Activated T-cell treated with anti-CD3 and anti-CD28 coated beads, Interleukin-2, amount 50 U/mL, for 4 hours (primary cell): ENCODE data around the gene SCCPDH. TPM values are rescaled to one million over a fixed set of nuclear protein-coding genes. Genes with fewer than 3 reads are reported as not detected.

Source experiments
- ATAC-seq, 2 donors: fragments of 200-7000 bp; cut with Tn5 transposase; one replicate each; pipeline ENCODE4 v1.10.0; 2021
- DNase-seq: peaks from one replicate; pipeline ENCODE4 v3.0.0-alpha.2; 2020
- H3K27me3 Mint-ChIP-seq: one replicate; pipeline ENCODE4 v1.8.0; 2021; ENCODE audit warnings: low read depth, mixed read lengths
- H3K36me3 Mint-ChIP-seq: one replicate; pipeline ENCODE4 v1.8.0; 2022; ENCODE audit warnings: mixed read lengths; ENCODE audit not compliant: insufficient read depth
- H3K4me1 Mint-ChIP-seq: one replicate; pipeline ENCODE4 v1.8.0; 2021; ENCODE audit warnings: low read depth, mixed read lengths
- H3K4me3 Mint-ChIP-seq: one replicate; pipeline ENCODE4 v1.8.0; 2021; ENCODE audit warnings: mild to moderate bottlenecking, moderate library complexity, mixed read lengths
- H3K9me3 Mint-ChIP-seq: one replicate; pipeline ENCODE4 v1.8.0; 2021; ENCODE audit warnings: mixed read lengths
- total RNA-seq, 3 donors: library from RNA; stranded (reverse); gene quantifications; one replicate each; pipeline ENCODE4 v1.2.1, GENCODE V29; 2021

The SCCPDH gene
- total RNA-seq, 3 donors from 2014 or later: 17.6 to 27.0 (median 17.7) TPM

- H3K4me3 Mint-ChIP-seq: no peak overlapping the region
- H3K4me1 Mint-ChIP-seq: peaks cover 8% of the 10 kb centered on the region
- ATAC-seq: no peak
- no peaks in the 10 kb centered on the region for H3K9me3 Mint-ChIP-seq
- no peak for DNase-seq
- no peaks in the 10 kb centered on the region for H3K27me3 Mint-ChIP-seq
- peaks cover 2% of the 10 kb centered on the region for H3K36me3 Mint-ChIP-seq
Measured at GRCh38 chr1:246778663-246779062, 54.5 kb downstream of the SCCPDH start.

DNA sequence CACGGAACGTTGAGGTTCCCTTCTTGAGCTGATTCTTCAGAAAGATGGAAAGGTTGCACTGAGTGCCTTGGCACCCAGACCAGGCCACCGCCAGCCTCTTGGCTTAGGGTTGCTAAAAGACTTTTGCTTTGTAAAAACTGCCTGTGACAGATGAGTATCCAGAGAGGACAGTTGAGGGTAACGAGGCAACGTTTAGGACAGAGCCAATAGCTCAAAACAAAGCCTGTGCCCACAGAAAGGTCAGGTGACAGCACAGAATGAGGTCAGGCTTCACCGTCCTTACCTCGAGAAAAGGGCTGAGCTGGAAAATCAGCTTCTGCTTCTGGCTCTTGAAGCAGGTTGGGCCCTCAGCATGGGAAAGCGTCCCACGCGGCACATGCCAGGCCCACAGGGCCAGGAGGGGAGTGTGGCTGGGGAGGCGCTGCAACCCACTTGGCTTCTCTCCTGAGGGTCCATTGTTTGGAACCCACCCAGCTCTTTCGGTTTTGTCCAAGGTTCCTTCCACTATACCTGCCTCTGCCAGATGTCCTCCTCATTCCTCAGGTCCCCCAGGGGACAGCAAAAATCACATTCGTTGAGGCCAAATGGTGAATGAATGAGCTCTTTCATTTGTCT lies 55.5 kb downstream of the SCCPDH start:
- DNase-seq (no peak), ATAC-seq (no peak)
- no peaks in the 10 kb centered on the region for H3K9me3 Mint-ChIP-seq
- peaks cover 2% of the 10 kb centered on the region for H3K36me3 Mint-ChIP-seq
- H3K27me3 Mint-ChIP-seq: no peaks in the 10 kb centered on the region
- peaks cover 11% of the 10 kb centered on the region for H3K4me1 Mint-ChIP-seq
- no peak overlapping the region for H3K4me3 Mint-ChIP-seq

- Mint-ChIP-seq H3K36me3 (peaks cover 2% of the 10 kb centered on the region), H3K27me3 (no peaks in the 10 kb centered on the region), H3K4me1 (peaks cover 15% of the 10 kb centered on the region), H3K4me3 (no peak overlapping the region), H3K9me3 (no peaks in the 10 kb centered on the region)
- DNase-seq (no peak), ATAC-seq (no peak)
Measured at GRCh38 chr1:246780264-246780663, 56.1 kb downstream of the SCCPDH start.

- H3K36me3 Mint-ChIP-seq: peaks cover 2% of the 10 kb centered on the region
- no peak for DNase-seq
- H3K4me1 Mint-ChIP-seq: peaks cover 15% of the 10 kb centered on the region
- H3K27me3 Mint-ChIP-seq: no peaks in the 10 kb centered on the region
- H3K4me3 Mint-ChIP-seq: no peak overlapping the region
- no peak for ATAC-seq
- H3K9me3 Mint-ChIP-seq: no peaks in the 10 kb centered on the region
Measured at GRCh38 chr1:246781212-246781611, 57.0 kb downstream of the SCCPDH start.

- H3K27me3 Mint-ChIP-seq: no peaks in the 10 kb centered on the region
- no peaks in the 10 kb centered on the region for H3K36me3 Mint-ChIP-seq
- ATAC-seq (peak in 1 of 2 donors; percentile 18), DNase-seq (no peak)
- H3K9me3 Mint-ChIP-seq: no peaks in the 10 kb centered on the region
- H3K4me3 Mint-ChIP-seq: no peak overlapping the region
- peaks cover 15% of the 10 kb centered on the region for H3K4me1 Mint-ChIP-seq
Measured at GRCh38 chr1:246782120-246782900, 58.1 kb downstream of the SCCPDH start.

DNA sequence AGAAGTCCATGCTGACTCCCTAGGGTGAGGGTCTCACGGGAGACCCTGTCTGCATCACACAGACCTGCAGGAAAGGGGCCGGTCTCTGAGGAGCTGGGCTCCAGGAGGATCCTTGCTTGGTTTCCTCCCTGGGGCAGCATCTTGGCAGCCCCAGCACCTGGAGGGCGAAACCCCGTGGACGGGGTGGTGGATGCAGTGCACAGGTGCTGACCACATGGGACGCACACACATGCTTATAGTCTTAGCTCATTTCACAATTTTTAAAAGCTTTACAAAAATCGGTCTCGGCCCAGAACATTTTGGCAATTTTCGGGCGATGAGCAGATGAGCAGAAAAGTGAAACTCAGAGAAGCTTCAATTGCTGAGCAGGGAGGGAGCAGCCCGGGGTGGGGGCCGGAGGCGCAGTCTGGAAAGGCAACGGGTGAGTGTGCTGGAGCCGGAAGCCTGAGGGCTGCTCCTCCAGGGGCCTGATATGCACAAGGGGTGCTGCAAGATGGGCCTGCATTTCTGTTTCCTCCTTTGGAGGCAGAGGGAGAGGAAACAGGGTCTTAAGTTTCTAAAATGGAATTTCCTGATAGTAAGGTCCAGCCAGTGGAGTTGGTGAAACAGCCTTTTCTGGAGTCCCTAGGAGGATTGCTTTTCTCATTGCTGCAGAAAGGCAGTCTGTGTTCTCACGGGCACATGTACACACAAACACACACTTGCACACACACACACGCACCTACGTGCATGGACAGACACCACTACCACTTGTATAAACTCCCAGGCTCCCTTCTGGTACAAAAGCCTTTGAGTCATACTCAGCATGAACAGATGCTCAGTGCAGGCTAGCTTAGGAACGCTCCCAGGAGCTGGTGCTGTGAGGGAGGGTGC lies 60.6 kb downstream of the SCCPDH start:
- no peaks in the 10 kb centered on the region for H3K9me3 Mint-ChIP-seq
- no peak for DNase-seq
- peak overlapping the region; percentile 24 for H3K4me3 Mint-ChIP-seq
- H3K27me3 Mint-ChIP-seq: peaks cover 7% of the 10 kb centered on the region
- H3K4me1 Mint-ChIP-seq: peaks cover 18% of the 10 kb centered on the region
- H3K36me3 Mint-ChIP-seq: no peaks in the 10 kb centered on the region
- ATAC-seq: peak; percentile 42 to 64

DNA sequence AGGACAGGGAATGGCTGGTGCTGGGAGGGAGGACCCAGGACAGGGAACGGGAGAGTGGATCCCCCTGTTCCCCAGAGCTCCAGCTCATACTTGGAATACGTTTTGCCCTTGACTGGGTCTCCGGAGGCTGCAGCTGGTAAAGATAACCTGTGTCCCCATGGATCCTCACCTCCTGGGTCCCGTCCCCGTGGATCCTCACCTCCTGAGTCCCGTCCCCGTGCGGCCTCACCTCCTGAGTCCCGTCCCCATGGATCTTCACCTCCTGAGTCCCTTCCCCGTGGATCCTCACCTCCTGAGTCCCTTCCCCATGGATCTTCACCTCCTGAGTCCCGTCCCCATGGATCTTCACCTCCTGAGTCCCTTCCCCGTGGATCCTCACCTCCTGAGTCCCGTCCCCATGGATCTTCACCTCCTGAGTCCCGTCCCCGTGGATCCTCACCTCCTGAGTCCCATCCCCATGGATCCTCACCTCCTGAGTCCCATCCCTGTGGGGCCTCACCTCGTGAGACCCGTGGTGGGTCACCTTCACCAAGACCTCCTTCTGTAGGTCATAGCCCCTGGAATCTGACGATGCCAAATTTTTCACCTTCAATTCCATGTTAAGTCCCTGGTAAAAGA lies 61.4 kb downstream of the SCCPDH start:
- Mint-ChIP-seq H3K36me3 (no peaks in the 10 kb centered on the region), H3K4me1 (peaks cover 18% of the 10 kb centered on the region), H3K4me3 (no peak overlapping the region), H3K9me3 (no peaks in the 10 kb centered on the region), H3K27me3 (peaks cover 7% of the 10 kb centered on the region)
- ATAC-seq (no peak), DNase-seq (no peak)

- ATAC-seq (no peak), DNase-seq (no peak)
- Mint-ChIP-seq H3K36me3 (no peaks in the 10 kb centered on the region), H3K27me3 (peaks cover 7% of the 10 kb centered on the region), H3K4me1 (peaks cover 18% of the 10 kb centered on the region), H3K4me3 (no peak overlapping the region), H3K9me3 (no peaks in the 10 kb centered on the region)
Measured at GRCh38 chr1:246786606-246787238, 62.5 kb downstream of the SCCPDH start.

GRCh38 chr1:246787781-246788513 lies 63.7 kb downstream of the SCCPDH start:
- Mint-ChIP-seq H3K27me3 (peaks cover 11% of the 10 kb centered on the region), H3K36me3 (no peaks in the 10 kb centered on the region), H3K4me3 (no peak overlapping the region), H3K4me1 (peaks cover 10% of the 10 kb centered on the region), H3K9me3 (no peaks in the 10 kb centered on the region)
- ATAC-seq: no peak
- DNase-seq: no peak

GRCh38 chr1:246788895-246789338 lies 64.7 kb downstream of the SCCPDH start:
- Mint-ChIP-seq H3K4me1 (peaks cover 8% of the 10 kb centered on the region), H3K36me3 (no peaks in the 10 kb centered on the region), H3K4me3 (no peak overlapping the region), H3K27me3 (peaks cover 11% of the 10 kb centered on the region), H3K9me3 (no peaks in the 10 kb centered on the region)
- ATAC-seq: peak; percentile 32 to 49
- DNase-seq: no peak

GRCh38 chr1:246789454-246790339 lies 65.5 kb downstream of the SCCPDH start:
- H3K27me3 Mint-ChIP-seq: peaks cover 11% of the 10 kb centered on the region
- H3K36me3 Mint-ChIP-seq: no peaks in the 10 kb centered on the region
- H3K4me1 Mint-ChIP-seq: peaks cover 6% of the 10 kb centered on the region
- no peaks in the 10 kb centered on the region for H3K9me3 Mint-ChIP-seq
- ATAC-seq: no peak
- no peak for DNase-seq
- no peak overlapping the region for H3K4me3 Mint-ChIP-seq

DNA sequence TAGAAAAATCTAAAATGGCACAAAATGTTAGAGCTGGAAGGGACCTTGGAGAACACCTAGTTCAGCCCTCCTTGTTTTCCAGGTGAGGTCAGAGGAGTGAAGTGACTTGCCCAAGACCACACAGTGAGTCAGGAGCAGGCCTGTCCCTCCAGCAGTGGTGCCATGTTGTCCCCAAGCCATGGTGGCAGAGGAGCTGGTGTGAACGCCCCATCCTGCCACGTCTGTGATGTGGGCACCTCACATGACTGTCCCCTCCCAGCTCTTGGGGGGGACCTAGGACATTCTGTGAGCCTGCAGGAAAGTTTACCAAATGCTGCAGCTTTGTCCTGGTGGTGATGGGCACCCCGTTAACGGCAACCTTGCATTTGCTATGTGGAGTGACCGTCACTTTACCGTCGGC lies 66.2 kb downstream of the SCCPDH start:
- Mint-ChIP-seq H3K27me3 (peaks cover 11% of the 10 kb centered on the region), H3K36me3 (no peaks in the 10 kb centered on the region), H3K4me1 (peaks cover 2% of the 10 kb centered on the region), H3K9me3 (no peaks in the 10 kb centered on the region), H3K4me3 (no peak overlapping the region)
- ATAC-seq (no peak), DNase-seq (no peak)
